Measurements from ENCODE around the gene CDC20. TPM values are rescaled to one million over a fixed set of nuclear protein-coding genes. Genes with fewer than 3 reads are reported as not detected.

CDC20 gene
- polyA plus RNA-seq, 1 of the 3 experiments (the other 2 are of a cell fraction): 82.7 TPM

DNA sequence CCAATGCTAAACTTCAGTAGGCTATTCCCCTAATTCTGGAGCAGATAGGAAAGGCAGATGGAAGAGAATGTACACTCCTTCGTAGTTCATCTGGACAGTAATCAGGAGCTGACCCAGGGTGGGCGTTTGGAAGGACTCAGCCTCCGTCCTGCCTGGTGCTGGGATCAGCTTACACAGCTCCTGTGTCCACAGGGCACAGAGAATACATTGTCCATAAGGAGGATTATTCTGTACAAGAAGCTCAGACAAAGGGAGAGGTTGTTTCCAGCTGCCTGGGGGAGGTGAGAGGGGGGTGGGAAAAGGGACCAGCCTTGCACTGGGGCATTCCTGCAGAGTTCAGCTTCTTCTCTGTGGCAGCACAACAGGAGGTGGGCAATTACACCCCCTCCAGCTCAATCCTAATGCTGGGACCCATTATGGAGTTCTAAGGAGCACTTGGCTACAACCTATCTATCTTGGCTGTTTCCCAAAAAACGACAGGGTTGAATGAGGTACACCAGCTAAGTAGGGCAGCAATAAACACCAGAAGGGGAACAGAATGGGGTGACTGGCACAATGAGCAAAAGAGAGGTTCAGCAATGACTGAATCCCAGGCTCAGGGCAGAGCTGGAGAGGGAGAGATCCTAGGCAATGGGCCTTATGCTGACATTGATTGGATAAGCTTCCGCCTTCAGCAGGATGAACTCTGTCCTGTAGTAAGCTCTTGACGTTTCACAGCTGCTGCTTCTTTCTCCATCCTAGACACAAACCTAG lies 23.4 kb downstream of the CDC20 start:
- WGBS (ENCODE audit: low lambda C conversion rate): 89% methylated on average over 6 of the region's 6 CpGs
- POLR2A ChIA-PET: interaction anchor here (0.9 to 1.0 kb wide), 2 partner anchors 14 to 18 kb away, joined by 3 read pairs; no protein-coding TSS in a partner anchor
- no peak overlapping the region for H3K4me2 ChIP-seq
- H3K4me3 ChIP-seq (ENCODE audit: low read depth in 2 of 2, low read length in 1 of 2): no peak overlapping the region
- H2AFZ ChIP-seq (ENCODE audit: low read depth): no peak overlapping the region
- no peak overlapping the region for H3K27ac ChIP-seq (ENCODE audit: low read depth in 2 of 2, low read length in 1 of 2)
- H3K9ac ChIP-seq: no peak overlapping the region
- no peaks in the 10 kb centered on the region for H3K27me3 ChIP-seq (ENCODE audit: insufficient read depth)
- DNase-seq: no peak
- no peak for TF ChIP-seq EZH2phosphoT487 (IDR thresholded peaks at IDR 0.05; ENCODE audit: borderline replicate concordance, low read depth)
- no peak for TF ChIP-seq GABPA (IDR thresholded peaks at IDR 0.05; ENCODE audit: low read depth)
- no peak for TF ChIP-seq TCF12 (IDR thresholded peaks at IDR 0.05)
- TF ChIP-seq, protein P1, sequence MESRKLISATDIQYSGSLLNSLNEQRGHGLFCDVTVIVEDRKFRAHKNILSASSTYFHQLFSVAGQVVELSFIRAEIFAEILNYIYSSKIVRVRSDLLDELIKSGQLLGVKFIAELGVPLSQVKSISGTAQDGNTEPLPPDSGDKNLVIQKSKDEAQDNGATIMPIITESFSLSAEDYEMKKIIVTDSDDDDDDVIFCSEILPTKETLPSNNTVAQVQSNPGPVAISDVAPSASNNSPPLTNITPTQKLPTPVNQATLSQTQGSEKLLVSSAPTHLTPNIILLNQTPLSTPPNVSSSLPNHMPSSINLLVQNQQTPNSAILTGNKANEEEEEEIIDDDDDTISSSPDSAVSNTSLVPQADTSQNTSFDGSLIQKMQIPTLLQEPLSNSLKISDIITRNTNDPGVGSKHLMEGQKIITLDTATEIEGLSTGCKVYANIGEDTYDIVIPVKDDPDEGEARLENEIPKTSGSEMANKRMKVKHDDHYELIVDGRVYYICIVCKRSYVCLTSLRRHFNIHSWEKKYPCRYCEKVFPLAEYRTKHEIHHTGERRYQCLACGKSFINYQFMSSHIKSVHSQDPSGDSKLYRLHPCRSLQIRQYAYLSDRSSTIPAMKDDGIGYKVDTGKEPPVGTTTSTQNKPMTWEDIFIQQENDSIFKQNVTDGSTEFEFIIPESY (IDR thresholded peaks at IDR 0.05; ENCODE audit: borderline replicate concordance, low read depth): no peak
- TF ChIP-seq RAD21 (IDR thresholded peaks at IDR 0.05; ENCODE audit: low read length): no peak
- TF ChIP-seq, protein P2, sequence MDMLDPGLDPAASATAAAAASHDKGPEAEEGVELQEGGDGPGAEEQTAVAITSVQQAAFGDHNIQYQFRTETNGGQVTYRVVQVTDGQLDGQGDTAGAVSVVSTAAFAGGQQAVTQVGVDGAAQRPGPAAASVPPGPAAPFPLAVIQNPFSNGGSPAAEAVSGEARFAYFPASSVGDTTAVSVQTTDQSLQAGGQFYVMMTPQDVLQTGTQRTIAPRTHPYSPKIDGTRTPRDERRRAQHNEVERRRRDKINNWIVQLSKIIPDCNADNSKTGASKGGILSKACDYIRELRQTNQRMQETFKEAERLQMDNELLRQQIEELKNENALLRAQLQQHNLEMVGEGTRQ (IDR thresholded peaks at IDR 0.05; ENCODE audit: borderline replicate concordance, low read depth, low read length): no peak
- no peak for TF ChIP-seq MEF2A (IDR thresholded peaks at IDR 0.05; ENCODE audit: borderline replicate concordance, low read depth)
- TF ChIP-seq NFIC (IDR thresholded peaks at IDR 0.05; ENCODE audit: borderline replicate concordance): no peak
- no peak for TF ChIP-seq TAF1 (IDR thresholded peaks at IDR 0.05; ENCODE audit: borderline replicate concordance, low read depth, low read length)
- TF ChIP-seq, protein P3, sequence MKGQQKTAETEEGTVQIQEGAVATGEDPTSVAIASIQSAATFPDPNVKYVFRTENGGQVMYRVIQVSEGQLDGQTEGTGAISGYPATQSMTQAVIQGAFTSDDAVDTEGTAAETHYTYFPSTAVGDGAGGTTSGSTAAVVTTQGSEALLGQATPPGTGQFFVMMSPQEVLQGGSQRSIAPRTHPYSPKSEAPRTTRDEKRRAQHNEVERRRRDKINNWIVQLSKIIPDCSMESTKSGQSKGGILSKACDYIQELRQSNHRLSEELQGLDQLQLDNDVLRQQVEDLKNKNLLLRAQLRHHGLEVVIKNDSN (IDR thresholded peaks at IDR 0.05; ENCODE audit: borderline replicate concordance, low read depth): no peak
- TF ChIP-seq, protein P4, sequence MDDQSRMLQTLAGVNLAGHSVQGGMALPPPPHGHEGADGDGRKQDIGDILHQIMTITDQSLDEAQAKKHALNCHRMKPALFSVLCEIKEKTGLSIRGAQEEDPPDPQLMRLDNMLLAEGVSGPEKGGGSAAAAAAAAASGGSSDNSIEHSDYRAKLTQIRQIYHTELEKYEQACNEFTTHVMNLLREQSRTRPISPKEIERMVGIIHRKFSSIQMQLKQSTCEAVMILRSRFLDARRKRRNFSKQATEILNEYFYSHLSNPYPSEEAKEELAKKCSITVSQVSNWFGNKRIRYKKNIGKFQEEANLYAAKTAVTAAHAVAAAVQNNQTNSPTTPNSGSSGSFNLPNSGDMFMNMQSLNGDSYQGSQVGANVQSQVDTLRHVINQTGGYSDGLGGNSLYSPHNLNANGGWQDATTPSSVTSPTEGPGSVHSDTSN (IDR thresholded peaks at IDR 0.05): no peak
- TF ChIP-seq, protein P5, sequence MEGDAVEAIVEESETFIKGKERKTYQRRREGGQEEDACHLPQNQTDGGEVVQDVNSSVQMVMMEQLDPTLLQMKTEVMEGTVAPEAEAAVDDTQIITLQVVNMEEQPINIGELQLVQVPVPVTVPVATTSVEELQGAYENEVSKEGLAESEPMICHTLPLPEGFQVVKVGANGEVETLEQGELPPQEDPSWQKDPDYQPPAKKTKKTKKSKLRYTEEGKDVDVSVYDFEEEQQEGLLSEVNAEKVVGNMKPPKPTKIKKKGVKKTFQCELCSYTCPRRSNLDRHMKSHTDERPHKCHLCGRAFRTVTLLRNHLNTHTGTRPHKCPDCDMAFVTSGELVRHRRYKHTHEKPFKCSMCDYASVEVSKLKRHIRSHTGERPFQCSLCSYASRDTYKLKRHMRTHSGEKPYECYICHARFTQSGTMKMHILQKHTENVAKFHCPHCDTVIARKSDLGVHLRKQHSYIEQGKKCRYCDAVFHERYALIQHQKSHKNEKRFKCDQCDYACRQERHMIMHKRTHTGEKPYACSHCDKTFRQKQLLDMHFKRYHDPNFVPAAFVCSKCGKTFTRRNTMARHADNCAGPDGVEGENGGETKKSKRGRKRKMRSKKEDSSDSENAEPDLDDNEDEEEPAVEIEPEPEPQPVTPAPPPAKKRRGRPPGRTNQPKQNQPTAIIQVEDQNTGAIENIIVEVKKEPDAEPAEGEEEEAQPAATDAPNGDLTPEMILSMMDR (IDR thresholded peaks at IDR 0.05): no peak
- TF ChIP-seq TEAD4 (IDR thresholded peaks at IDR 0.05; ENCODE audit: borderline replicate concordance, insufficient read depth): no peak
- no peak for TF ChIP-seq POLR2AphosphoS5 (IDR thresholded peaks at IDR 0.05; ENCODE audit: low read depth, low read length)
- TF ChIP-seq, protein P6, sequence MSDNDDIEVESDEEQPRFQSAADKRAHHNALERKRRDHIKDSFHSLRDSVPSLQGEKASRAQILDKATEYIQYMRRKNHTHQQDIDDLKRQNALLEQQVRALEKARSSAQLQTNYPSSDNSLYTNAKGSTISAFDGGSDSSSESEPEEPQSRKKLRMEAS (IDR thresholded peaks at IDR 0.05; ENCODE audit: low read depth): no peak
- no peak for TF ChIP-seq RFX5 (IDR thresholded peaks at IDR 0.05; ENCODE audit: low read length)
- no peak for TF ChIP-seq SIN3A (IDR thresholded peaks at IDR 0.05; ENCODE audit: borderline replicate concordance, low read depth, low read length)
- TF ChIP-seq FOXJ3 (CRISPR knock-in tag; IDR thresholded peaks at IDR 0.05): no peak
- TF ChIP-seq RXRA (IDR thresholded peaks at IDR 0.05; ENCODE audit: borderline replicate concordance, low read depth): no peak
- no peak for TF ChIP-seq FOSL2 (IDR thresholded peaks at IDR 0.05; ENCODE audit: borderline replicate concordance, low read depth)
- H3F3A ChIP-seq (replicated peaks; ENCODE audit: insufficient read depth): no peaks in the 10 kb centered on the region
- H3K79me2 ChIP-seq (ENCODE audit: insufficient read depth): peaks cover 9% of the 10 kb centered on the region
- peaks cover 47 to 53% of the 10 kb centered on the region in 2 experiments for H3K36me3 ChIP-seq (replicated peaks in 1 of 2; ENCODE audit: control insufficient read depth in 1 of 2, insufficient read depth in 2 of 2, low read length in 1 of 2)
- H3K4me1 ChIP-seq (ENCODE audit: control insufficient read depth in 1 of 2, insufficient read depth in 2 of 2, low read depth in 1 of 2, low read length in 1 of 2): no peaks in the 10 kb centered on the region
- H3K9me3 ChIP-seq: no peaks in the 10 kb centered on the region
- CTCF ChIA-PET: interaction anchor here (1.0 to 2.7 kb wide), 4 partner anchors 24 to 155 kb away, joined by 3 to 17 read pairs (median 4); no protein-coding TSS in a partner anchor
- H3K9me2 ChIP-seq: no peaks in the 10 kb centered on the region
- no peaks in the 10 kb centered on the region for H4K20me1 ChIP-seq (ENCODE audit: insufficient read depth)
